Esophagus mucosa (tissue), 1 donor: ENCODE results near the gene NT5C3B. TPM values are rescaled to one million over a fixed set of nuclear protein-coding genes. Genes with fewer than 3 reads are reported as not detected.
A peak's percentile ranks its signal among the peaks of the same experiment; 100 is the strongest.

Experiments
- ATAC-seq: fragments of 200-7000 bp; cut with Tn5 transposase; one replicate; pipeline ENCODE4 v1.9.1; 2020
- total RNA-seq: library from RNA; stranded (reverse); gene quantifications from one replicate; pipeline ENCODE4 v1.2.4, GENCODE V29; 2023
- donor health status: DM: yes; HTN: yes; CAD: no.

The NT5C3B gene
- total RNA-seq, 1 donor from 2014 or later: 22.8 TPM

- ATAC-seq: peak; percentile 36
Measured at GRCh38 chr17:41810659-41811548, 25.1 kb downstream of the NT5C3B start.

GRCh38 chr17:41806685-41807445 lies 29.2 kb downstream of the NT5C3B start:
- no peak for ATAC-seq

GRCh38 chr17:41803049-41804020 lies 32.7 kb downstream of the NT5C3B start:
- ATAC-seq: no peak

- peak; percentile 62 for ATAC-seq
Measured at GRCh38 chr17:41801374-41802271, 34.4 kb downstream of the NT5C3B start.

- peak; percentile 93 for ATAC-seq
Measured at GRCh38 chr17:41800601-41801373, 35.2 kb downstream of the NT5C3B start.

- ATAC-seq: peak; percentile 64
Measured at GRCh38 chr17:41799366-41799765, 36.7 kb downstream of the NT5C3B start.

GRCh38 chr17:41797377-41797776 lies 38.7 kb downstream of the NT5C3B start:
- no peak for ATAC-seq

- no peak for ATAC-seq
Measured at GRCh38 chr17:41796121-41796895, 39.7 kb downstream of the NT5C3B start.

GRCh38 chr17:41794540-41794975 lies 41.5 kb downstream of the NT5C3B start:
- no peak for ATAC-seq

GRCh38 chr17:41793784-41794539 lies 42.1 kb downstream of the NT5C3B start:
- ATAC-seq: no peak

GRCh38 chr17:41792845-41793783 lies 42.9 kb downstream of the NT5C3B start:
- ATAC-seq: peak; percentile 91

- ATAC-seq: peak; percentile 72
Measured at GRCh38 chr17:41787021-41787418, 49.0 kb downstream of the NT5C3B start.

- ATAC-seq: peak; percentile 81
Measured at GRCh38 chr17:41786227-41787020, 49.6 kb downstream of the NT5C3B start, which contains the start of gene JUP. Gene JUP (minus strand): TSS chr17:41786711. CDS start chr17:41771854, 14,857 bp downstream.

- peak; percentile 59 for ATAC-seq
Measured at GRCh38 chr17:41785859-41786226, 50.2 kb downstream of the NT5C3B start.

- ATAC-seq: peak; percentile 25
Measured at GRCh38 chr17:41785091-41785858, 50.8 kb downstream of the NT5C3B start.

GRCh38 chr17:41784207-41784744 lies 51.8 kb downstream of the NT5C3B start:
- ATAC-seq: peak; percentile 40
